Measurements from ENCODE around the gene TAB2.

DNA sequence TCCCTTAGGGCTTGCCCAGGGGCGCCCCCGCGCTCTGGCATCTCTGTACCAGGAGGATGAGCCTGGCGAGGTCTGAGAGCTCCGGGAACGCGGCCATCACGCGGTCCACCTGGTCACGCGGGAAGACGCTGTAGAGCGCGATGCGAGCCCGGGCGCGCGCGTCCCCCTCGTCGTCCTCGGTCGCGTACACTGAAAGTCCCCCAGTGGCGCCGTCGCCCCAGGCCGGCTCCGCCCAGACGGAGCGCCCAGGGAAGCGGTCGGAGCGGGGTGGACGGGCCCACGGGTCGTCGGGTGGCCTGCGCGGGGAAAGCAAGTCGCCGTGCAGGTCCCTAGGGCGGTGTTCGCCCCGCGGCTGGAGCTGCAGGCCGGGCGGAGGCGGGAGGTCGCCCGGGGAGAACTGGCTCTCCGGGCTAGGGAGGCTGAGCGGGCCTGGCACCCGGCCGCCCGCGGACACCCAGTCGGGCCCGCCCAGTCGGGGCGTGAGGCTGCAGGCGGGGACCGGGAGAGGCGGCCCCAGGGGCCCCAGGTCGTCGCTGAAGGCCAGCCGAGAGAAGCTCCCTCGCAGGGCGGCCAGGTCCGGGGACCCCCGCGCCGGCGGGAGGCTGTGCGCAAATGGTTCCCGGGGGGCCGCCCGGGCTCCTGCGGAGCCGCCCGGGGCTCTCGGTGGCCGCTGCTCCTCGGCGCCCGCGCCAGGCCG is 133.3 kb downstream of the TAB2 start:
- TF ChIP-seq CTCF (IDR thresholded peaks at IDR 0.05): peak in 1 of 6 experiments; percentile 4
- TF ChIP-seq POLR2A (IDR thresholded peaks at IDR 0.05): peak in 1 of 2 donors; percentile 8
